Ovary (tissue), 9 donors: ENCODE results near the gene CCT6A. TPM values are rescaled to one million over a fixed set of nuclear protein-coding genes. Genes with fewer than 3 reads are reported as not detected.
"Not testable (repeated sequence)": the region's sequence is repeated elsewhere in the genome, so short reads cannot be mapped to it uniquely, and the experiment has no call there.

Experiments
- DNase-seq, 5 donors: peaks; one replicate each; pipeline ENCODE4 v3.0.0-alpha.2; 2019 to 2020
- H3K27ac ChIP-seq, 2 donors: fragments of 200-600 bp; one replicate each; pipeline versions ENCODE4 v1.5.1 to v1.8.0; 2019 to 2022
- H3K27me3 ChIP-seq: fragments of 200-600 bp; one replicate; pipeline ENCODE4 v1.8.0; 2022
- H3K36me3 ChIP-seq: fragments of 200-600 bp; sonication (generic); one replicate; pipeline ENCODE4 v1.5.1; 2019
- H3K4me1 ChIP-seq: one replicate; pipeline ENCODE4 v1.8.1; 2013; ENCODE audit warnings: mild to moderate bottlenecking, moderate library complexity; ENCODE audit not compliant: insufficient read depth
- H3K4me3 ChIP-seq: fragments of 200-600 bp; sonication (generic); one replicate; pipeline ENCODE4 v1.5.1; 2017
- H3K9me3 ChIP-seq, 2 donors: fragments of 200-600 bp in 1 of 2; sonication (generic) in 1 of 2; one replicate each; pipeline versions ENCODE4 v1.5.1 to v1.8.1; 2013 to 2019; ENCODE audit warnings: mild to moderate bottlenecking in 1 of 2, moderate library complexity in 1 of 2
- CTCF ChIP-seq, 3 donors: fragments of 450-650 bp in 2 of 3; fragments of 200-600 bp in 1 of 3; IDR thresholded peaks; one replicate each; pipeline versions ENCODE4 v1.5.1 to v1.8.0; 2016 to 2022; ENCODE audit warnings: antibody characterized with exemption in 3 of 3, mild to moderate bottlenecking in 1 of 3
- EP300 ChIP-seq: sonication (generic); formaldehyde crosslinking; IDR thresholded peaks from one replicate; pipeline ENCODE4 v1.6.1; 2017; ENCODE audit warnings: antibody characterized with exemption
- POLR2A ChIP-seq: fragments of 450-650 bp; IDR thresholded peaks from one replicate; pipeline ENCODE4 v1.6.1; 2017; ENCODE audit warnings: antibody characterized with exemption, mild to moderate bottlenecking, moderate library complexity
- WGBS, 3 donors: extraction: QIAGEN DNeasy Blood & Tissue Kit in 1 of 3; methylation state at CpG; one replicate each; pipeline versions ENCODE4 v1.1.5 to v1.1.7; 2013 to 2017; 5-methylcytosine and 5-hydroxymethylcytosine counted together
- intact Hi-C, 4 donors: fragments of 100-400 bp; cut with DNase I; formaldehyde crosslinking; loops; one replicate each; pipeline versions ENCODE4 v1.11.0 to v1.15.1; 2022 to 2023
- polyA plus RNA-seq, 2 donors: library from polyadenylated mRNA; stranded (reverse); fragments of 200-250 nt in 1 of 2; fragments of 350-450 nt in 1 of 2; fragmentation: Illumina TruSeq in 1 of 2; extraction: RNeasy Lipid Tissue Mini Kit (QIAGEN cat#74804) in 1 of 2; gene quantifications; one replicate each; pipeline ENCODE4 v1.2.3, GENCODE V29; 2013 to 2014
- total RNA-seq, 7 donors: library from RNA; depleted of rRNA in 2 of 7; stranded (reverse); fragments of >200 nt in 2 of 7; fragmentation: NEBNext Ultra II Directional in 3 of 7; extraction: Animal tissue kit (Norgen Biotek cat#: 25700) in 3 of 7; gene quantifications; one replicate each; pipeline versions ENCODE4 v1.1.0 to v1.2.4, GENCODE V29; 2016 to 2023
- donor health status: DM: no; HTN: no; CAD: no; lungs with moderate emphysema.
- donor health status: DM: no; HTN: no; CAD: no.
- donor health status: Bipolar disorder and iron deficiency.
- donor health status: DM: yes; HTN: yes; CAD: no.
- donor health status: DM: no; HTN: no; CAD: no.
- donor health status: DM: yes; HTN: yes; CAD: no.

The CCT6A gene
- total and polyA plus RNA-seq, 9 donors, result 50.2 to 112 (median 78.3) TPM

GRCh38 chr7:56033671-56034432 lies 17.7 kb upstream of the CCT6A start:
- intact Hi-C loops, result no loop called here
- H3K36me3 ChIP-seq, result no peaks in the 10 kb centered on the region
- no peak overlapping the region for H3K27ac ChIP-seq
- H3K4me3 ChIP-seq, result peak overlapping the region; percentile 61
- peak; percentile 27 to 62 (median 37) for DNase-seq
- TF ChIP-seq EP300, result no peak
- no peak for TF ChIP-seq POLR2A
- TF ChIP-seq CTCF (IDR thresholded peaks at IDR 0.05), result no peak
- no peaks in the 10 kb centered on the region for H3K4me1 ChIP-seq
- 1% methylated on average over 24 to 27 of the region's 27 CpGs for WGBS, 3 donors
- no peaks in the 10 kb centered on the region for H3K27me3 ChIP-seq
- no peaks in the 10 kb centered on the region for H3K9me3 ChIP-seq

- intact Hi-C loops, result no loop called here
- 38 to 58% (median 39%) methylated on average over 3 of the region's 3 CpGs for WGBS, 3 donors
Measured at GRCh38 chr7:56040730-56041129, 10.8 kb upstream of the CCT6A start.

GRCh38 chr7:56045758-56046157 lies 5.8 kb upstream of the CCT6A start:
- DNase-seq, result not testable (repeated sequence)
- H3K27ac ChIP-seq, result peak overlapping the region in 1 of 2 donors; percentile 56

More at GRCh38 chr7:56040730-56041129, 10.8 kb upstream of the CCT6A start:
- TF ChIP-seq POLR2A (no peak), CTCF (IDR thresholded peaks at IDR 0.05) (no peak), EP300 (no peak)
- Histone ChIP-seq H3K36me3 (no peaks in the 10 kb centered on the region), H3K27me3 (no peaks in the 10 kb centered on the region), H3K9me3 (no peaks in the 10 kb centered on the region), H3K4me1 (no peaks in the 10 kb centered on the region), H3K27ac (no peak overlapping the region), H3K4me3 (no peak overlapping the region)
- DNase-seq, result peak in 1 of 5 donors; percentile 11

GRCh38 chr7:56046721-56047445 lies 4.7 kb upstream of the CCT6A start:
- 9 to 21% (median 10%) methylated on average over 5 of the region's 5 CpGs for WGBS, 3 donors
- TF ChIP-seq EP300 (no peak), CTCF (IDR thresholded peaks at IDR 0.05) (no peak), POLR2A (no peak)
- Histone ChIP-seq H3K4me3 (no peak overlapping the region), H3K36me3 (no peaks in the 10 kb centered on the region), H3K4me1 (peaks cover 11% of the 10 kb centered on the region), H3K27ac (peak overlapping the region; percentile 38 to 56), H3K27me3 (no peaks in the 10 kb centered on the region), H3K9me3 (no peaks in the 10 kb centered on the region)
- intact Hi-C loops, result no loop called here
- DNase-seq, result no peak

More at GRCh38 chr7:56045758-56046157, 5.8 kb upstream of the CCT6A start:
- WGBS, 3 donors, result 91 to 98% (median 91%) methylated on average over 2 of the region's 2 CpGs
- H3K27me3 ChIP-seq, intact Hi-C loops, H3K4me3 ChIP-seq, H3K9me3 ChIP-seq, H3K36me3 ChIP-seq: not testable (repeated sequence)
- peaks cover 11% of the 10 kb centered on the region for H3K4me1 ChIP-seq

DNA sequence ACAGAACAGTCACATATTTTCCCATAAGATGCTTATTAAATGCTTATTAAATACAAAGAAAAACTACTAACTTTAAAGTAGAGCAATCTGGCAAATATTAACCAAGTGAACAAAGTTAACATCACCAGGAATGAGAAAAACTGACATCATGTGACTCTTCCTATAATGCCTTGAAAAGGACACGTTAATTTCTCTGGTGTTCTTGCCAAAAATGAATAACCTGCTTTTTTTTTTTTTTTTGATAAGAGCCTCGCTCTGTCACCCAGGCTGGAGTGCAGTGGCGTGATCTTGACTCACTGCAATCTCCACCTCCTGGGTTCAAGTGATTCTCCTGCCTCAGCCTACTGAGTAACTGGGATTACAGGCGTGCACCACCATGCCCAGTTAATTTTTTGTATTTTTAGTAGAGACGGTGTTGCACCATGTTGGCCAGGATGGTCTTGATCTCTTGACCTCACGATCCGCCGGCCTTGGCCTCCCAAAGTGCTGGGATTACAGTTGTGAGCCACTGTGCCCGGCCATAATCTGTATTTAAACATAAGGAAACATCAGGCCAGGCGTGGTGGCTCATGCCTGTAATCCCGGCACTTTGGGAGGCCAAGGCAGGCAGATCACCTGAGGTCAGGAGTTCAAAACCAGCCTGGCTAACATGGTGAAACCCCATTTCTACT lies 4.0 kb upstream of the CCT6A start:
- intact Hi-C loops, DNase-seq, H3K9me3 ChIP-seq, H3K27ac ChIP-seq, H3K36me3 ChIP-seq, H3K4me3 ChIP-seq, H3K27me3 ChIP-seq: not testable (repeated sequence)
- 47 to 68% (median 55%) methylated on average over 11 of the region's 11 CpGs for WGBS, 3 donors
- H3K4me1 ChIP-seq, result peaks cover 15% of the 10 kb centered on the region
